ENCODE data around the gene PER2. TPM values are rescaled to one million over a fixed set of nuclear protein-coding genes. Genes with fewer than 3 reads are reported as not detected.

Gene PER2
- total RNA-seq, 6 experiments from 2014 or later = 4.3 to 5.7 (median 4.5) TPM

Other genes with a start within 250 kb of the PER2 start
- 10 to 100 TPM; 11.3 to 16.4 (median 12.3) TPM for gene SCLY, start 227.6 kb downstream of the PER2 start, total RNA-seq (2021; fragmentation: NEBNext Ultra II Directional; extraction: Animal tissue kit (Norgen Biotek cat#: 25700))
- gene ESPNL, start 188.3 kb downstream of the PER2 start, total RNA-seq (2021; fragmentation: NEBNext Ultra II Directional; extraction: Animal tissue kit (Norgen Biotek cat#: 25700)) = 1 to 10 TPM; 1.0 to 3.0 (median 2.6) TPM
- under 1 TPM in 4 of 6 experiments, not detected in 2; 0.05 to 0.14 (median 0.12) TPM for gene KLHL30, start 149.9 kb downstream of the PER2 start, total RNA-seq (2021; fragmentation: NEBNext Ultra II Directional; extraction: Animal tissue kit (Norgen Biotek cat#: 25700))
- gene ERFE, start 129.6 kb downstream of the PER2 start, total RNA-seq (2021; fragmentation: NEBNext Ultra II Directional; extraction: Animal tissue kit (Norgen Biotek cat#: 25700)) = under 1 TPM in 5 of 6 experiments, not detected in 1; 0.19 to 0.46 (median 0.41) TPM
- 10 to 100 TPM; 27.3 to 34.3 (median 28.6) TPM for gene ILKAP, start 84.9 kb downstream of the PER2 start, total RNA-seq (2021; fragmentation: NEBNext Ultra II Directional; extraction: Animal tissue kit (Norgen Biotek cat#: 25700))
- gene HES6, start 48.6 kb downstream of the PER2 start, total RNA-seq (2021; fragmentation: NEBNext Ultra II Directional; extraction: Animal tissue kit (Norgen Biotek cat#: 25700)) = 1 to 10 TPM in 2 of 6 experiments, under 1 TPM in 4; 0.47 to 1.0 (median 0.82) TPM
- gene TRAF3IP1, start 31.9 kb upstream of the PER2 start, total RNA-seq (2021; fragmentation: NEBNext Ultra II Directional; extraction: Animal tissue kit (Norgen Biotek cat#: 25700)) = 10 to 100 TPM; 15.7 to 21.7 (median 17.6) TPM
- 10 to 100 TPM; 56.0 to 77.5 (median 74.4) TPM for gene ASB1, start 138.3 kb upstream of the PER2 start, total RNA-seq (2021; fragmentation: NEBNext Ultra II Directional; extraction: Animal tissue kit (Norgen Biotek cat#: 25700))